NCI-H187 (cell line): Measurements from ENCODE around the gene PODXL2.

Experiments used
- DNase-seq, 2 experiments: peaks; one replicate each; lab custom pipeline; 2025; lab: John Stamatoyannopoulos, UW

The PODXL2 gene

DNA sequence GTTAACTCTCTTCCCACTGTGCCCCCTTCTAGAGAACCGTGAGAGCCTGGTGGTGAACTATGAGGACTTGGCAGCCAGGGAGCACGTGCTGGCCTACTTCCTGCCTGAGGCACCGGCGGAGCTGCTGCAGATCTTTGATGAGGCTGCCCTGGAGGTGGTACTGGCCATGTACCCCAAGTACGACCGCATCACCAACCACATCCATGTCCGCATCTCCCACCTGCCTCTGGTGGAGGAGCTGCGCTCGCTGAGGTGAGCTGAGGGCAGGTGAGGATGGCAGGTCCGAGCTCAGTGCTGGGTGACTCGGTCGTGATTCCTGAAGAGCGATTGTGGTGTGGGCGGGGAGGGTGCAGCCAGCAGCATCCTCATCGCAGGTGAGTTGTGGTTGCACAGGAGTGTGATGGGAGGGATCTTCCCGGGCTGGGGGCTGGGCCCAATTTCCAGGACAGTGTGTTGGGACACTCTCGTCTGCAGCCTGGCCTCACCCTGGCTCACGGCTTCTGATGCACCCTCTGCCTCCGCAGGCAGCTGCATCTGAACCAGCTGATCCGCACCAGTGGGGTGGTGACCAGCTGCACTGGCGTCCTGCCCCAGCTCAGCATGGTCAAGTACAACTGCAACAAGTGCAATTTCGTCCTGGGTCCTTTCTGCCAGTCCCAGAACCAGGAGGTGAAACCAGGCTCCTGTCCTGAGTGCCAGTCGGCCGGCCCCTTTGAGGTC, 22.7 kb upstream of the PODXL2 start:
- no peak for DNase-seq

DNA sequence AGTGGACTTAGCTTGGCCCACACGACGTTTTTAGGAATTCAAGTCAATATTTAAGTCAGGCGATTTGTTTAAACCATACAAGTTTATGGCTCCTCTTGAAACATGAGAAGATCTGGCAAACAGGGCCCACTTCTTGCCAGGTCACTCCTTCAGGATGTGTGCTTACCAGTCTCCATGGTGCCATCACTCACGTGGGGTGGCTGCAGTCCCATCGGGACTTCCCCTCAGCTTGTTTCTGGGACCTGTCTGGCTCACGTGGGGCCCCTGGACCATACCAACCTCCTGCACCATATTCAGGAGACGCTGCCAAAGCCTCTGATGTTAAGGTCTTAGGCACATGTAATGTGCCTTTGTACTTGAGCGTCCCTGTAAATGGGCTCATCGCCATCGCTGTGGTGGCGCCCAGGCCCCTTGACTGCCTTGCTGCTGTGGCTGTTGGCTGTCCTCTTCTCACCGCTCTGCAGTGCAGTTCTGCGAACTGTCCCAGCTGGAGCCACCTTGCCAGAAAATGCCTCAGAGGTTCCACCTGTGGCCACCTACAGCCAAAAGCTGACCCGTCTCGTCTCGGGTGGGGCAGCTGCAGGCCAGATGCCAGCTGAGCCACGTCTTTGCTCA, 21.9 kb upstream of the PODXL2 start:
- DNase-seq = no peak

DNA sequence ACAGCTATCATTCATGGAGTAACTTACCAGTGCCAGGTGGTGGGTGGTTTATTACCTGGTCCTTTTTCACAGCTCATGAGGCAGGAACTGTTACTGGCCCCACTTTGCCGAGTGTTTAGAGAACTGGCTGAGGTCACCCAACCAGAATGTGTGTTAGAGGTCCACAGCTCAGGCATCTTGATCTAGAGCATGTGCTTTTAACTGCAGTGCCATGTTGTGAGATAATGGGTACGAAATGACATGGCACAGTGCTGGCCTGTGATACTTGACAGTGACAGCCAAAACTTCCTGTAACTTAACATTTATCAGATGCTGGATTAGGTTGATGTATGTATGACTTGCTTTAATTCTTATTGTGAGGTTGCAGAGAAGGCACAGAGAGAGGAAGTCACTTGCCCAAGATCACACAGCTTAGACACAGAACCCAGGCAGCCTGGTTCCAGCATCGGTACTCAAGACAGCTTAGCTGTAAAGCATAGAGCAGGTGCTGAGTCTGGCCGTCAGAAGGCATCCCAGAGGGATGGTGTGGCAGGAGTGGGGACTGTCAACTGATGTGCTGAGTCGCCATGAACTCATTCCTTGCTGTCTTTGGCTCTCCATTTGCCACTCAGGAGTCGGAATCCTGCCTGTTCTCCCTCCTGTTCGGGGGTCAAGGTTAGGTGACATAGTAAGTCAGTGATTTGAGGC, 21.2 kb upstream of the PODXL2 start:
- DNase-seq = no peak

DNA sequence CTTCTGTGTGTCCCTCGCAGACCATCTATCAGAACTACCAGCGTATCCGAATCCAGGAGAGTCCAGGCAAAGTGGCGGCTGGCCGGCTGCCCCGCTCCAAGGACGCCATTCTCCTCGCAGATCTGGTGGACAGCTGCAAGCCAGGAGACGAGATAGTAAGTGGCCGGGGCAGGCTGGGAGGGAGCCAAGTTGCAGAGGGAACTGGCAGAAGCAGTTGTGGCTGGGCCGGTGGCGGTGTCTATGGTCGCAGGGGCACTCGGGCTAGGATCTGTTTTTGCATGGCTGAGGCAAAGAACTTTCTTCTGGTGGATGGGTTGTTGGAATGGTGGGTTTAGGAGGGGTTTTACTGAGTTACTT, 20.6 kb upstream of the PODXL2 start:
- no peak for DNase-seq

DNA sequence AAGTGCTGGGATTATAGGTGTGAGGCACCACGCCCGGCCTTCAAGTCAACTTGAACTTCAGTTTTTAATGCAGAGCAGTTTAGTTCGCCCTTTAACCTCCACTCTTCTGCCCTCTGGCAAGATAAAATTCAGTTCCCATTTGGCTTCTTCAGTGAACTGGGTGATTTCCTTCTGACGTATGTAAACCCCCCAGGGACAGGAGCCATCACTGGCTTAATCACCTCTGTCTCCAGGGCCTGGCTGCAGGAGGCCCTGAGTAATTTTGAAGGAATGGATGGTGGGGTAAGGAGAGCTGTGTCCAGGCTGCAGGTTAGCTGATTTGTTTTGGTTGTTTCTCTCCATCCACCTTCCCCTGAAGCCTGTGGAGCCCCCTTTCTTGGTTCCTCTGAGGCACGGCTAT, 18.9 kb upstream of the PODXL2 start:
- no peak for DNase-seq

DNA sequence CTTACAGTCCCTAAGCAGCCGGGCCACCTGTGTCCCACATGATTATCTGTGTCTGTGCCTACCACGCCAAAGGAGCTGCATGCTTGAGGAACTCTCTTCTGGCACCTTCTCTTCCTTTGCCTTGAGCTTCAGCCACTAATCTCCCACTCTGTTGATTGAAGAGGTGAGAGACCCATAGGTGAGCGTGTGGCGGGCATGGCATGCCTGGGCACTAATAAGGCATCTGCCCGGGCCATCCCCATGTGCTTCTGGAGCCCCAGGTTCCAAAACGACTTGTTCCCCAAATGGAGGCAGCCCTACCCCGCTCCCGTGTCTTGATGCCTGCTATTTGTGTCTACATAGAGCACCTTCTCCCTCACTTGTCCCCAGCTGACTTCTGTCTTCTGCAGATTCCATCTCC, 17.7 kb upstream of the PODXL2 start:
- no peak for DNase-seq

DNA sequence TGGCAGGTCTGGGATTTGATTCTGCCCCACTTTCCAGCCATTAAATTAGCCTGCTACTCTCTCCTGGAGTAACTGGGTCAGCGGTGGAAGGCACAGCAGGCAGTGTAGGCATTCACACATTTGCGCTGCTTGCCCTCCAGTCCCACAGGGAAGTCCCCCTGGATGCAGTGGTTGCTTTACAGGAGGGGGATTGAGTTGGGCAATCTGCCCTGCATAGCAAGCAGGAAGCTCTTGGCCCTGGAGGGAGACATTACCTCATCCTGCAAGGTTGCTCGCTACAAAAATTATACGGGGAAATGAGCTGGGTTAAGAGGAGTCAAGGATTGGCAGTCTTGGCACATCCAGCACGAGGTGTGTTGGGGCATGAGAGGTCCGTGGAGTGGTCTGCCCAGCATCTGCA, 16.0 kb upstream of the PODXL2 start:
- no peak for DNase-seq

DNA sequence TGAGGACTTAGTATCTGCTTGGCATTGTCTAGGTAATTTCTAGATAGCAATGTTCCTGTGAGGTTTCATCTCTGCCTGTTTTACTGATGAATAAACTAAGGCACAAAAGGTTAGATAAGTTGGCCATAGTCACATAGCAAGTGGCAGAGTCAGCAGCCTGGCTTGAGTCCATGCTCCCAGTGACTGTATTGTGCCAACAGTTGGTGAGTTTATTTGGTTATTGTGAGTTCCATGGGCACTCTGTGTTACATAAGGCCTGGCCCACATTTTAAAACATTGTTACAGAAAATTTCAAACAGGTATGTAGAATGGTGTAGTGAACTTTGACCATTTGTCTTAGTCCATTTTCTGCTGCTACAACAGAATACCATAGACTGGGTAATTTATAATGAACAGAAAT, 15.6 kb upstream of the PODXL2 start:
- DNase-seq = no peak

DNA sequence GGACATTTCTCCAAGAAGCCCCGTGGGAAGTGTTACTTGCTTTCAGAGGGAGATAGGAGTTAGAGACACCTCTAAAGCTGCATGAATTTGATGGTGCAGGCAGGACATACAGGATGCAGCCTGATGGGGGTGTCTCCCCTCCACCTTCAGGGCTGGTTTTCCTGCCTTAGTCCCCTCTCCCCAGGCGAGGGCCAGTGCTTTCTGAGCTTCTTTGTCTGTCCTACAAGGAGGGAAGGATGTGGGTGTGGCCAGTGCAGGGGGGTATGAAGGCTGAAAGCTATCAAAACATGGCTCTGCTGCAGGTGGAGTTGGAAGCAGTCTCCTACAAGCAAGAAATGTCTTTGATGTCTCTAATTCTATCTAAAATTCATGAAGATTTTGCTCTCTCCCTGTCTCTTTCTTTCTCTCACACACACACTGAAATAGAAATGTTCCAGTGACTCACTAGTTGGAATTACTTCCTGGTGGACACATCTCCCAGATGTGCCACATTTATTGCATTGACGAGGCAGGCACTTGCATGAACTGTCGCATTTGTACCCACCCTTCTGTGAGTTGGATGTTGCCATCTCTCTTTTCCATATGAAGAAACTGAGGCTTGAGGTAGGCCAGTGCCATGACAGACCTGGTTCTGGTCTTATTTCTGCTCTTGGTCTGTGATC, 13.9 kb upstream of the PODXL2 start:
- DNase-seq = no peak

DNA sequence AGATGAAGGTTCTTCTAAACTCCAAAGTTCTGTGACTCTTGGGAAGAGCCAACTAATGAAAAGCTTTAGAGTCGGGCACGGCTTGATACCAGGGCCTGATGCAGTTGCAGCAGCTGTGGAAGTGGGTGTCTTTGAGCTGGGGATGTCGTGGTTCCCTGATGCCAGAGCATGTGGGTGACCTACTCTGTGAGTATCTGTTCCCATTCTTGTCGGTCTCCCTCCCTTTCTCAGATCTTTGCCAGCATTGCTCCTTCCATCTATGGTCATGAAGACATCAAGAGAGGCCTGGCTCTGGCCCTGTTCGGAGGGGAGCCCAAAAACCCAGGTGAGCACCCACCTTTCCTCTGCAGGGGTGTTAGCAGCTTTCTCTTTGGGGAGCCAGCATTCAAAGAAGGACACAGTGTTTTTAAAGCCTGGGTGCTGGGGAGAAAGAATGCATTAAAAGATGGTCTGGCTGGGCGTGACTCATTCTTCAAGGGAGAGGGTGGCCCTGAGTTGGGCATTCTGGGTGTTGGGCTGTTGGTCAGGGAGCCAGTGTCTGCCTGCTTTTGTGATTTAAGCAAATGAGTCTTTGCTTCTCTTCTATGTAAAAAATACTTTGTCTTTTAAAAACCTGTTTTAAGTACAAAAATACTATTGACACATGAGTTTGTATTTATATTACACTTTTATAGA, 13.2 kb upstream of the PODXL2 start:
- no peak for DNase-seq

DNA sequence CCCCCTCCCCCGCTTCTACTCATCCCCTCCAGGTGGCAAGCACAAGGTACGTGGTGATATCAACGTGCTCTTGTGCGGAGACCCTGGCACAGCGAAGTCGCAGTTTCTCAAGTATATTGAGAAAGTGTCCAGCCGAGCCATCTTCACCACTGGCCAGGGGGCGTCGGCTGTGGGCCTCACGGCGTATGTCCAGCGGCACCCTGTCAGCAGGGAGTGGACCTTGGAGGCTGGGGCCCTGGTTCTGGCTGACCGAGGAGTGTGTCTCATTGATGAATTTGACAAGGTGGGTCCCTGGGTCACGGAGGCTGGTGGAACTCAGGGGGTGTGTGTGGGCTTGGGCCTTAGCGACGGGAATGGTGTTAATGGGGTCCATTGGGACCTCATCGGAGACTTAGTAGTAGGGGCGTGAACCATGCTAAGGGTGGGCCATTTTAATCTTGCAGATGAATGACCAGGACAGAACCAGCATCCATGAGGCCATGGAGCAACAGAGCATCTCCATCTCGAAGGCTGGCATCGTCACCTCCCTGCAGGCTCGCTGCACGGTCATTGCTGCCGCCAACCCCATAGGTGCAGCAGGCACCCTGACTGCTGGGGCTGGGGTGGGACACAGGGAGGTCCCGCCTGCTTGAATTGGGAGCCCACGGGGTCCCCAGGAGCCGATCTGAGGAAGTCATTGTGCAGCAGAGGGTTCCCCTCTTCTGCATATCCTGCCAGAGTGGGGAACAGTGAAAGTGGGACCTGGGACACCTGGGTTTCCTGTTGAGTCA, 12.0 kb upstream of the PODXL2 start:
- no peak for DNase-seq

DNA sequence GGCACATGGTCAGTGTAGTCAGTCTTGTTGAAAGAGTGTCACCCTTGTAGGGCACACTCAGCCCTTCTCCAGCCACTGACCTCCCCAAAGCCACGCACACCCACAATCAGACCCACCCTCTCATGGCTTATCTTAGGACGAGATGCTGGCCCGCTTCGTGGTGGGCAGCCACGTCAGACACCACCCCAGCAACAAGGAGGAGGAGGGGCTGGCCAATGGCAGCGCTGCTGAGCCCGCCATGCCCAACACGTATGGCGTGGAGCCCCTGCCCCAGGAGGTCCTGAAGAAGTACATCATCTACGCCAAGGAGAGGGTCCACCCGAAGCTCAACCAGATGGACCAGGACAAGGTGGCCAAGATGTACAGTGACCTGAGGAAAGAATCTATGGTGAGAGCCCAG, 10.1 kb upstream of the PODXL2 start:
- no peak for DNase-seq

DNA sequence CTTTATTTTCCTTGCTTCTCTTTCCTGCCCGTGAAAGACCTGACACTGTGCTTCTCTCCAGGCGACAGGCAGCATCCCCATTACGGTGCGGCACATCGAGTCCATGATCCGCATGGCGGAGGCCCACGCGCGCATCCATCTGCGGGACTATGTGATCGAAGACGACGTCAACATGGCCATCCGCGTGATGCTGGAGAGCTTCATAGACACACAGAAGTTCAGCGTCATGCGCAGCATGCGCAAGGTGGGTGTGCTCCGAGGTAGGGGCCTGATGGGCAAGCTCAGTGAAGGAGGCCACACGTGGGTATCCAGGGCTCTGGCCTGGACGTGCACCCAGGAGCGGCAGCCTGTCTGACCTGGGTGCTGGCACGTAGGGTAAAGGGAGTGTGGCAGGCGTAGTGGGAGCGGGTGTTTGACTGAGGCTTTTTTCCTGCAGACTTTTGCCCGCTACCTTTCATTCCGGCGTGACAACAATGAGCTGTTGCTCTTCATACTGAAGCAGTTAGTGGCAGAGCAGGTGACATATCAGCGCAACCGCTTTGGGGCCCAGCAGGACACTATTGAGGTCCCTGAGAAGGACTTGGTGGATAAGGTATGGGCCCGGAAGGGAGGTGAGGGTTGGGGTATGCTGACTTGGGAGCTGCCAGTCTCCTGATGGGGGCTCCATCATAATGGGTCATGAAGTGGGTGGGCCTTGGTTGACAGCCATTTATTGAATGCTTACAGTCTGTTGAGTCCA, 8.2 kb upstream of the PODXL2 start:
- no peak for DNase-seq

DNA sequence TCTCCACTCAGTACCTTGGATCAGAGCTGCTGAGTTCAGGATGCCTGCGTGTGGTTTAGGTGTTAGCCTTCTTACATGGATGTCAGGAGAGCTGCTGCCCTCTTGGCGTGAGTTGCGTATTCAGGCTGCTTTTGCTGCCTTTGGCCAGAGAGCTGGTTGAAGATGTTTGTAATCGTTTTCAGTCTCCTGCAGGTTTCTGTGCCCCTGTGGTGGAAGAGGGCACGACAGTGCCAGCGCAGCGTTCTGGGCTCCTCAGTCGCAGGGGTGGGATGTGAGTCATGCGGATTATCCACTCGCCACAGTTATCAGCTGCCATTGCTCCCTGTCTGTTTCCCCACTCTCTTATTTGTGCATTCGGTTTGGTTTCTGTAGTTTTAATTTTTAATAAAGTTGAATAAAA, 7.0 kb upstream of the PODXL2 start:
- no peak for DNase-seq

DNA sequence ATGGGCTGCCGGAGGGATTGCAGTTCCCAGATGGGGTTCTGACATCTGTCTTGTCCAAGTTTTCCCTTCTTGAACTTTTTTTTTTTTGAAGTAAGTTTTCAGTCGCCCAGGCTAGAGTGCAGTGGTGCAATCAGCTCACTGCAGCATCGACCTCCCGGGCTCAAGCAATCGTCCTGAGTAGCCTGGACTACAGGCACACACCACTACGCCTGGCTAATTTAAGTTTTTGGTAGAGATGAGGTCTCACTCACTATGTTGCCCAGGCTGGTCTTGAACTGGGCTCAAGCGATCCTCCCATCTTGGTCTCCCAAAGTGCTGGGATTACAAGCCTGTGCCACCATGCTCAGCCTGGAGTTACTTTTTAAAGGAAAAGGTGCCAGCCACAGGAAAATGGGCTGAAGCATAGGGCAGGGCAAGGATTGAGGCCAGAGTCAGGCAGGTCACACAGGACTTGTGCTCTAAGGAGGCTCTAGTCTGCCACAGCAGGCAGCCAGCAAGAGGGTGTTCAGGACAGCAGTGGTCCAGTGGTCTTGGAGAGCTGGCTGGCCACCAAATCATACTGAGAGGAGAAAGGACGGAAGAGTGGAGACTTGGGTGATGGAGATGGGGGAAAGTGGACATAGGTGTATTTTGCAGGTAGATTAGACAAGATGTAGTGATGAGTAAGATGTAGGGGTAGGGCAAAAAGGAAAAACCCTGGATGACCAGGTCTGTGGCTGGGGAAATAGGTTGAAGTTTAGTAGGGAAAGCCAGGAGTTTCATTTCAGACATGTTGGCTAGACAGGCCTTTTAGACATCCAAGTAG, 6.0 kb upstream of the PODXL2 start:
- DNase-seq = no peak

DNA sequence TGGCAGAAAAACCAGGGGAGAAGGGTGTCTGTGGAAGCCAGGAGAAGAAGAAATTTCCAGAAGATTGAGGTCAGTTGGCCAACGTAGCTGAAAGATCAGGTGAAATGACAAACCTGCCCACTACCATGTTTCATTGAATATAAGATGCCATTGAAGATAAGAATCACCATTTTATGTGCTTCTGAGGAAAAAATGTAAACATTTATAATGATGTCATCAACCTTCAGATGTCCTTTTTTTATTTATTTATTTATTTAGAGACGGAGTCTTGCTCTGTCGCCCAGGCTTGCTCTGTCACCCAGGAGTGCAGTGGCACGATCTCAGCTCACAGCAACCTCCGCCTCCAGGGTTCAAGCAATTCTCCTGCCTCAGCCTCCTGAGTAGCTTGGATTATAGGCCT, 4.9 kb upstream of the PODXL2 start:
- DNase-seq = no peak

DNA sequence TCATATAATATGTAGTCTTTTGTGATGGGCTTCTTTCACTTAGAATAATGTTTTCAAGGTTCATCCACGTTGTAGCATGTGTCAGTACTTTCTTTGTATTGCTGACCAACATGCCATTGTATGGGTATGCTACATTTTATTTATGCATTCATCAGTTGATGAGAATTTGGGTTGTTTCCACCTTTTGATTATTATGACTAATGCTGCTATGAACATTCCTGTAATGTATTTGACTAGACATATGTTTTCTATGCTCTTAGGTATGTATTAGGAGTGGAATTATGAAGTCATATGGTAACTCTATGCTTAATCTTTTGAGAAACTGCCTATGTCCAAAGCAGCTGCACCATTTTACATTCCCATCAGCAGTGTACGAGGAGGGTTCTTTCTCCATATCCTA, 3.2 kb upstream of the PODXL2 start:
- DNase-seq = no peak

DNA sequence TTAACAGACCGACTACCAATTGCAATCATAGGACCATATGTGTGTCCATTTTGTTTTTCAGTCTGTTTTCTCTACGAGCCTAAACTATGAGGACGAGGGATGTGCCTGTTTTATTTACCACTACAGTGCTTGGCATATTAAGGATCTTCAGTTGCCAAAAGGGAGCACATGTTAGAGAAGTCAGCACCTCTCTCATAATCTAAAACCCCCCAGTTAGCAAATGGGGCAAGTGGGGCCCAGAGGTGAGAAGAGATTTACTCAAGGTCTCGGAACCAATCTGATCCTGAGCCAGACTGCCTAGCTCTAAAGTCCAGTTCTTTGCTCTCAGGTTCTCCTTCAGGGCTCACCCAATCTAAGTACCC, 578 bp upstream of the PODXL2 start:
- DNase-seq = no peak

DNA sequence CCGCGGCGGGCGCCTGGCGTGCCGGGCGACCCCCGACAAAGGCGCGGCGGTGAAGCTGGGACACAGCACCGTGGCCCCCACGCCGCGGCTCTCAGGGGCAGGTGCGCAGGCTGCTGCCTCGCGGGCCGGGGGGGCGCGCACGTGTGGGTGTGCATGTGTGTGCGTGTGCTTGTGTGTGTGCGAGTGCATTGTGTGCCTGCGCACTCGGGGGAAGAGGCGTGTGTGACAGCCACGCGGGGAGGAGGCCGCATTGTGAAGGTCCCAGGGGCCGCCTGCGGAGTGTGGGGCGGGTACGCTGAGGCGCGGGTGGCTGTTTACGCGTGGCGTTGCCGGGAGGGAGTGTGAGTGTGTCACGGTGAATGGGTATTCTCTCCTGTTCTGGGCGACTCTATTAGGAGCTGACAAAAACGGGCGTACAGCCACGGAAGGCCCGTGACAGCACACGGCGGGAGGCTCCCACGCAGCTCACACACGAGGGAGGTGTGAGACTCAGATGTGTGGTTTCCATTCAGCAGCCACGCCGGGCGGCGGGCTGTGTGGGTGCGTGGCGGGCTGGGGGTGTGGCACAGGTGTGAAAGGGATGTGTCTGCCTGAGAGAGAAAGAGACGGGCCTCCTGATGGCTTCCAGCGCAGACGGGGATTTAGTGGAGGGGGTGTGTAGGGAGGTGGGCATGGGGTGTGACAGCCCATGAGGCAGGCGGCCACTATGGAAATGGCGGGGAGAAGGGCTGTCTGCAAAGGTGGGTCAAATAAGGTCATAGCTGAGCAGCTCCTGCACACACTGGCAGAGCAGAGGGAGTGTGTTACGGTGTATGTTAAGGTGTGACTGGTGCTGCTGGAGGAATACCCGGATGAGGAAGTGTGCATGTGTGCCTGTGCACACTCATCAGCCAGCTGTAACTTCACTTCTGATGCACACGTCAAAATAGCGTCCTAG, 750 bp downstream of the PODXL2 start:
- DNase-seq = no peak
